NCI-H1092 treated with DMSO at 0.1 percent for 48 hours (cell line): ENCODE results near the gene WAPL.

Source experiments
- DNase-seq: peaks from one replicate; lab custom pipeline; 2025; lab: John Stamatoyannopoulos, UW

The WAPL gene

DNA sequence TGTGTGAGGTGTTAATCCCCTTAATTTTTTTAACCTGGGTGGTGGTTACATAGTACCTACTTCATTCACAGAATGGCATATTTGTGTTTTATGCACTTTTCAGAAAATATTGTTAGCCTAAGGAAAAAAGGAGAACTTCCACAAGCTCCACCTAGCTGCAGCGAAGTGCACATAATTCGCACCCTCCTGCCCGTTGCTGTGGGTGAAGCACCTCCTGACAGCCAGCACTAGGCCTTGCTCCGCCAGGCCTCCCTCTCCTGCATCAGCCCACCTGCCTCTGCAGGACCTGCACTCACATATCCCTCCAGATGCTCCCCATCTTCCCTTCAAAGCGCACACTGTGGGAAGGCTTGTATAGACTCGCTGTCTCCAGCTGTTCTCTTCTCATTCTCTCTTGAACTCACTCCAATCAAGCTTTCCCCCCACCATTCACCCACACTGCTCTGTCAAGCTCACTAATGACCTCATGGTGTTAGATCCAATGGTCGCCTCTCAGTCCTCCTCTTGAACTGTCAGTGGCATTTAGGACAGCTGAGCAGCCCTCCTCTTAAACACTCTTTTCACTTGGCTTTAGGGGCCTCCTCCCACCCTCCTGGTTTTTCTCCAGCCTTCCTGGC lies 134.3 kb downstream of the WAPL start:
- DNase-seq, result no peak

- no peak for DNase-seq
Measured at GRCh38 chr10:86385806-86386205, 135.8 kb downstream of the WAPL start.
